Activated CD8-positive, alpha-beta memory T cell treated with anti-CD3 and anti-CD28 coated beads for 1 hour (primary cell): Measurements from ENCODE around the gene PTPRM.

ENCODE experiments used
- DNase-seq, 2 donors: peaks; one replicate each; pipeline ENCODE4 v3.0.0-alpha.2; 2020; ENCODE audit warnings: low read depth in 1 of 2; ENCODE audit errors: extremely low read depth in 1 of 2

PTPRM gene

GRCh38 chr18:7749510-7749981 is 182.4 kb downstream of the PTPRM start:
- no peak for DNase-seq

GRCh38 chr18:7750095-7750663 is 183.1 kb downstream of the PTPRM start:
- DNase-seq, result no peak

- no peak for DNase-seq
Measured at GRCh38 chr18:7750966-7751365, 183.8 kb downstream of the PTPRM start.

GRCh38 chr18:7754258-7754657 is 187.1 kb downstream of the PTPRM start:
- no peak for DNase-seq

- DNase-seq, result no peak
Measured at GRCh38 chr18:7754725-7755181, 187.6 kb downstream of the PTPRM start.

- DNase-seq, result no peak
Measured at GRCh38 chr18:7755753-7756475, 188.8 kb downstream of the PTPRM start.

- DNase-seq, result no peak
Measured at GRCh38 chr18:7757175-7757574, 190.1 kb downstream of the PTPRM start.

GRCh38 chr18:7758764-7759163 is 191.6 kb downstream of the PTPRM start:
- no peak for DNase-seq

GRCh38 chr18:7760967-7761948 is 194.1 kb downstream of the PTPRM start:
- DNase-seq, result no peak

GRCh38 chr18:7764405-7764804 is 197.3 kb downstream of the PTPRM start:
- no peak for DNase-seq

GRCh38 chr18:7766346-7766745 is 199.2 kb downstream of the PTPRM start:
- no peak for DNase-seq

GRCh38 chr18:7766817-7767216 is 199.7 kb downstream of the PTPRM start:
- no peak for DNase-seq

- DNase-seq, result no peak
Measured at GRCh38 chr18:7770908-7771307, 203.8 kb downstream of the PTPRM start.

- DNase-seq, result no peak
Measured at GRCh38 chr18:7772510-7772888, 205.4 kb downstream of the PTPRM start.

GRCh38 chr18:7772951-7773350 is 205.8 kb downstream of the PTPRM start:
- DNase-seq, result no peak

- no peak for DNase-seq
Measured at GRCh38 chr18:7775128-7775527, 208.0 kb downstream of the PTPRM start.

GRCh38 chr18:7775843-7776242 is 208.7 kb downstream of the PTPRM start:
- no peak for DNase-seq

GRCh38 chr18:7778181-7778580 is 211.1 kb downstream of the PTPRM start:
- no peak for DNase-seq

- no peak for DNase-seq
Measured at GRCh38 chr18:7779211-7779610, 212.1 kb downstream of the PTPRM start.

GRCh38 chr18:7784171-7784570 is 217.1 kb downstream of the PTPRM start:
- DNase-seq, result no peak

- no peak for DNase-seq
Measured at GRCh38 chr18:7786569-7786968, 219.5 kb downstream of the PTPRM start.
